GM13976 (cell line): Measurements from ENCODE around the gene PPP1R9B.

ENCODE experiments used
- DNase-seq: peaks from one replicate; pipeline ENCODE4 v3.0.0; 2012; ENCODE audit warnings: low spot score
- CTCF ChIP-seq: IDR thresholded peaks from 2 replicates; pipeline ENCODE4 v1.5.1; 2012; ENCODE audit warnings: borderline replicate concordance, mild to moderate bottlenecking; ENCODE audit not compliant: insufficient read depth; ENCODE audit errors: extremely low read depth, missing control alignments, control extremely low read depth
- in situ Hi-C: fragments of 300-500 bp; cut with MboI; formaldehyde crosslinking; loops from one replicate; pipeline ENCODE4 v1.12.0; 2022; ENCODE audit warnings: low sequenced_read_pairs, mixed read lengths, inconsistent platforms; ENCODE audit not compliant: unreplicated experiment

PPP1R9B gene

GRCh38 chr17:50196036-50196435, 45.6 kb upstream of the PPP1R9B start:
- TF ChIP-seq CTCF, result no peak
- no peak for DNase-seq
- in situ Hi-C loops, result loop anchor here (10.0 kb wide), 1 partner anchor 99 kb away; no protein-coding TSS in a partner anchor

GRCh38 chr17:50194934-50195865, 44.7 kb upstream of the PPP1R9B start:
- DNase-seq, result no peak
- in situ Hi-C loops, result loop anchor here (10.0 kb wide), 1 partner anchor 100 kb away; no protein-coding TSS in a partner anchor

GRCh38 chr17:50194140-50194933, 43.9 kb upstream of the PPP1R9B start:
- in situ Hi-C loops, result loop anchor here (10.0 kb wide), 1 partner anchor 100 kb away; no protein-coding TSS in a partner anchor
- no peak for TF ChIP-seq CTCF

More at GRCh38 chr17:50194934-50195865, 44.7 kb upstream of the PPP1R9B start:
- TF ChIP-seq CTCF, result no peak

GRCh38 chr17:50192618-50193291, 42.3 kb upstream of the PPP1R9B start:
- no peak for TF ChIP-seq CTCF
- in situ Hi-C loops, result loop anchor here (10.0 kb wide), 1 partner anchor 102 kb away; no protein-coding TSS in a partner anchor
- DNase-seq, result peak; percentile 68

More at GRCh38 chr17:50194140-50194933, 43.9 kb upstream of the PPP1R9B start:
- no peak for DNase-seq

GRCh38 chr17:50192144-50192617, 41.7 kb upstream of the PPP1R9B start:
- in situ Hi-C loops, result loop anchor here (10.0 kb wide), 1 partner anchor 103 kb away; no protein-coding TSS in a partner anchor
- no peak for TF ChIP-seq CTCF

GRCh38 chr17:50191359-50192143, 41.1 kb upstream of the PPP1R9B start:
- no peak for TF ChIP-seq CTCF

More at GRCh38 chr17:50192144-50192617, 41.7 kb upstream of the PPP1R9B start:
- DNase-seq, result no peak

More at GRCh38 chr17:50191359-50192143, 41.1 kb upstream of the PPP1R9B start:
- in situ Hi-C loops, result loop anchor here (10.0 kb wide), 1 partner anchor 103 kb away; no protein-coding TSS in a partner anchor
- no peak for DNase-seq
